HepG2 (cell line): ENCODE measurements around the gene FBXW5. TPM values are rescaled to one million over a fixed set of nuclear protein-coding genes. Genes with fewer than 3 reads are reported as not detected.

Experiments used
- ATAC-seq: fragments of 200-7000 bp; cut with Tn5 transposase; 3 replicates; pipeline ENCODE4 v1.9.1; 2020; ENCODE audit warnings: mild to moderate bottlenecking, moderate library complexity
- BruUV-seq: library from RNA; stranded (reverse); fragments of 400-500 nt; replicated peaks from 2 replicates; lab custom pipeline; 2021; lab: Mats Ljungman, UMichigan
- CTCF ChIA-PET: fragments of 300-600 bp; formaldehyde crosslinking; extraction: SDS; loops from one replicate; lab custom pipeline; 2021; ENCODE audit warnings: low total read pairs, inconsistent platforms, low intra/inter-chr PET ratio; lab: Yijun Ruan, JAX
- POLR2A ChIA-PET: fragments of 350-600 bp; sonication (Branson Sonifier 250); formaldehyde crosslinking; loops from one replicate; lab custom pipeline; 2020; ENCODE audit warnings: antibody characterized with exemption, inconsistent platforms; lab: Yijun Ruan, JAX
- DNase-seq: peaks from one replicate; pipeline ENCODE4 v3.0.0-alpha.2; 2015; ENCODE audit warnings: low spot score
- FAIRE-seq: peaks from 3 replicates; lab custom pipeline; 2011; peaks lifted over from hg19 to GRCh38; lab: Jason Lieb, UNC
- H2AFZ ChIP-seq: one replicate; pipeline ENCODE4 v1.6.1; 2011; ENCODE audit warnings: low read length, inconsistent platforms
- H3K27ac ChIP-seq: fragments of 300-600 bp; 3 replicates; pipeline ENCODE4 v1.8.0; 2011; ENCODE audit warnings: mixed run types, mild to moderate bottlenecking, mixed read lengths, low read length, inconsistent platforms; ENCODE audit not compliant: insufficient read depth; ENCODE audit errors: extremely low read length
- H3K27me3 ChIP-seq, 2 experiments: fragments of 200-600 bp in 1 of 2; 2 replicates in 1 of 2; 3 replicates in 1 of 2; pipeline versions ENCODE4 v1.6.0 to v1.8.0; 2011; ENCODE audit warnings: low read length in 2 of 2, mild to moderate bottlenecking in 2 of 2, moderate library complexity in 2 of 2, inconsistent platforms in 1 of 2; ENCODE audit not compliant: insufficient read depth in 2 of 2, control insufficient read depth in 1 of 2
- H3K36me3 ChIP-seq, 2 experiments: fragments of 200-600 bp in 1 of 2; replicated peaks in 1 of 2; 2 replicates in 1 of 2; 3 replicates in 1 of 2; pipeline versions ENCODE4 v1.5.1 to v1.8.0; 2011; ENCODE audit warnings: low read length in 2 of 2, inconsistent platforms in 1 of 2; ENCODE audit not compliant: insufficient read depth in 2 of 2, control insufficient read depth in 1 of 2
- H3K4me1 ChIP-seq: 2 replicates; pipeline ENCODE4 v1.5.1; 2012; ENCODE audit warnings: low read length, inconsistent platforms; ENCODE audit not compliant: insufficient read depth
- H3K4me2 ChIP-seq: 2 replicates; pipeline ENCODE4 v1.6.0; 2011; ENCODE audit warnings: low read depth, low read length, inconsistent platforms
- H3K4me3 ChIP-seq, 3 experiments: fragments of 200-600 bp in 1 of 3; sonication (generic), shearing (Covaris generic) in 1 of 3; replicated peaks in 1 of 3; 2 replicates each; pipeline ENCODE4 v1.5.1; 2011 to 2016; ENCODE audit warnings: low read length in 3 of 3, inconsistent platforms in 2 of 3, low read depth in 2 of 3, mild to moderate bottlenecking in 2 of 3, control low read depth in 1 of 3, mixed read lengths in 1 of 3; ENCODE audit not compliant: insufficient read depth in 1 of 3
- H3K79me2 ChIP-seq: one replicate; pipeline ENCODE4 v1.6.1; 2011; ENCODE audit warnings: low read length, inconsistent platforms; ENCODE audit not compliant: insufficient read depth
- H3K9ac ChIP-seq: 2 replicates; pipeline ENCODE4 v1.6.0; 2011; ENCODE audit warnings: mild to moderate bottlenecking, low read depth, low read length, inconsistent platforms; ENCODE audit not compliant: insufficient read depth
- H3K9me3 ChIP-seq: 2 replicates; pipeline ENCODE4 v1.5.1; 2012; ENCODE audit warnings: mild to moderate bottlenecking, low read length
- H4K20me1 ChIP-seq: 2 replicates; pipeline ENCODE4 v1.6.0; 2011; ENCODE audit warnings: inconsistent platforms, mild to moderate bottlenecking, low read length, moderate library complexity; ENCODE audit not compliant: insufficient read depth
- AGO2 ChIP-seq: fragments of 200-400 bp; formaldehyde crosslinking; optimal IDR thresholded peaks from 2 replicates; pipeline ENCODE3; 2017; ENCODE audit warnings: mild to moderate bottlenecking, low read depth, low read length, moderate library complexity
- FIP1L1 ChIP-seq: fragments of 200-400 bp; formaldehyde crosslinking; IDR thresholded peaks from 2 replicates; pipeline ENCODE4 v1.6.1; 2018; ENCODE audit warnings: low read depth, mild to moderate bottlenecking, low read length, moderate library complexity, borderline replicate concordance; ENCODE audit not compliant: insufficient read depth
- KLF16 ChIP-seq, 2 experiments: sonication (generic) in 1 of 2; formaldehyde crosslinking in 1 of 2; IDR thresholded peaks; 2 replicates each; pipeline versions ENCODE4 v1.6.1 to v1.8.0; 2016 to 2023; ENCODE audit warnings: missing genetic modification reagents in 2 of 2, missing compliant biosample characterization in 1 of 2
- KMT2A ChIP-seq: sonication (generic); formaldehyde crosslinking; IDR thresholded peaks from 2 replicates; pipeline ENCODE4 v1.4.0; 2020; ENCODE audit warnings: missing genetic modification reagents
- PRDM4 ChIP-seq: sonication (generic); formaldehyde crosslinking; IDR thresholded peaks from 2 replicates; pipeline ENCODE4 v1.9.0; 2021; ENCODE audit warnings: missing genetic modification reagents, borderline replicate concordance
- RBM22 ChIP-seq: fragments of 200-400 bp; formaldehyde crosslinking; optimal IDR thresholded peaks from 2 replicates; pipeline ENCODE3; 2017; ENCODE audit warnings: mild to moderate bottlenecking, low read length, moderate library complexity
- SNRNP70 ChIP-seq: fragments of 200-400 bp; formaldehyde crosslinking; IDR thresholded peaks from 2 replicates; pipeline ENCODE4 v1.6.1; 2017; ENCODE audit warnings: mild to moderate bottlenecking, low read depth, low read length, moderate library complexity
- ZFP36L1 ChIP-seq: sonication (generic); formaldehyde crosslinking; IDR thresholded peaks from 2 replicates; pipeline ENCODE4 v1.8.0; 2022; ENCODE audit warnings: mild to moderate bottlenecking, missing genetic modification reagents, moderate library complexity
- ZNF543 ChIP-seq: sonication (generic); formaldehyde crosslinking; IDR thresholded peaks from 2 replicates; pipeline ENCODE4 v1.4.0; 2020; ENCODE audit warnings: mild to moderate bottlenecking, missing genetic modification reagents
- WGBS: methylation state at CpG from one replicate; pipeline ENCODE4 v1.1.6; 2017; ENCODE audit warnings: low lambda C conversion rate; 5-methylcytosine and 5-hydroxymethylcytosine counted together
- in situ Hi-C: cut with HindIII; loops from 2 replicates; pipeline ENCODE4 v1.10.0; 2017; ENCODE audit warnings: low pct_unique_long_range_greater_than_20kb; ENCODE audit not compliant: extremely low pct_ligation_motif_present
- intact Hi-C: fragments of 100-400 bp; cut with micrococcal nuclease; formaldehyde crosslinking; loops from one replicate; pipeline ENCODE4 v1.10.0; 2022; ENCODE audit not compliant: unreplicated experiment
- polyA plus RNA-seq, 8 experiments: library from polyadenylated mRNA; depleted of rRNA in 3 of 8; stranded (reverse) in 7 of 8; unstranded in 1 of 8; fragments of >200 nt; fragmentation: Illumina TruSeq in 4 of 8; extraction: Trizol in 4 of 8; gene quantifications; 2 replicates each; pipeline versions ENCODE4 v1.2.1 to v1.2.3, GENCODE V29; 2011 to 2016; ENCODE audit warnings: low read depth in 4 of 8, missing spikeins in 1 of 8, mixed read lengths in 1 of 8; ENCODE audit not compliant: insufficient read depth in 1 of 8
- total RNA-seq, 5 experiments: library from RNA; depleted of rRNA; stranded (reverse); fragments of >200 nt; fragmentation: Illumina TruSeq; extraction: Trizol; gene quantifications; 2 replicates each; pipeline ENCODE4 v1.2.3, GENCODE V29; 2016; ENCODE audit warnings: low read depth in 1 of 5
- TF ChIP-seq, protein P1 (sequence below): sonication (generic); formaldehyde crosslinking; IDR thresholded peaks from 2 replicates; pipeline ENCODE4 v1.8.0; 2022; ENCODE audit warnings: mild to moderate bottlenecking, missing genetic modification reagents; ENCODE audit not compliant: insufficient replicate concordance

Gene FBXW5
- total and polyA plus RNA-seq, 2 of the 13 experiments (the other 11 are each of a cell fraction or from before 2014, with no cell fraction given) = 52.0 to 60.4 TPM

DNA sequence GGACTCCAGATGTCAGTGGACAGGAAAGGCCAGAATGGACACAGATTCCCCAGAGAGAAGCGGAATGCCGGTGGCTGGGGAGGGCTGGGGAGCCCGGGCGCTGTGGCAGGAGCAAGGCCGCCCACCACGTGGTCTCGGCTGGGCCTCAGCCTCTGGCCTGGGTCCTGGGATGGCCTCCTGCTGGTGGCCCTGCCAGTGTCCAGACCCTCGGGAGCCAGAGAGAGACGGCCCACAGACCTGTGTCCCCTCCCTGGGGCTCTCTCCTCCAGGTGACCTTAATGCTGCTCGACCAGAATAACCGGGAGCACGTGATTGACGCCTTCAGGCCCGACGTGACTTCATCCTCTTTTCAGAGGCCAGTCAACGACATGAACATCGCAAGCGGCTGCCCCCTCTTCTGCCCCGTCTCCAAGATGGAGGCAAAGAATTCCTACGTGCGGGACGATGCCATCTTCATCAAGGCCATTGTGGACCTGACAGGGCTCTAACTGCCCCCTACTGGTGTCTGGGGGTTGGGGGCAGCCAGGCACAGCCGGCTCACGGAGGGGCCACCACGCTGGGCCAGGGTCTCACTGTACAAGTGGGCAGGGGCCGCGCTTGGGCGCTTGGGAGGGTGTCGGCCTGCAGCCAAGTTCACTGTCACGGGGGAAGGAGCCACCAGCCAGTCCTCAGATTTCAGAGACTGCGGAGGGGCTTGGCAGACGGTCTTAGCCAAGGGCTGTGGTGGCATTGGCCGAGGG lies 19.0 kb downstream of the FBXW5 start (continued):
- TF ChIP-seq PRDM4 (CRISPR knock-in tag) (no peak), SNRNP70 (no peak), KLF16 (CRISPR knock-in tag; IDR thresholded peaks at IDR 0.05) (no peak), ZFP36L1 (CRISPR knock-in tag) (no peak), FIP1L1 (no peak)
- TF ChIP-seq, protein P1, sequence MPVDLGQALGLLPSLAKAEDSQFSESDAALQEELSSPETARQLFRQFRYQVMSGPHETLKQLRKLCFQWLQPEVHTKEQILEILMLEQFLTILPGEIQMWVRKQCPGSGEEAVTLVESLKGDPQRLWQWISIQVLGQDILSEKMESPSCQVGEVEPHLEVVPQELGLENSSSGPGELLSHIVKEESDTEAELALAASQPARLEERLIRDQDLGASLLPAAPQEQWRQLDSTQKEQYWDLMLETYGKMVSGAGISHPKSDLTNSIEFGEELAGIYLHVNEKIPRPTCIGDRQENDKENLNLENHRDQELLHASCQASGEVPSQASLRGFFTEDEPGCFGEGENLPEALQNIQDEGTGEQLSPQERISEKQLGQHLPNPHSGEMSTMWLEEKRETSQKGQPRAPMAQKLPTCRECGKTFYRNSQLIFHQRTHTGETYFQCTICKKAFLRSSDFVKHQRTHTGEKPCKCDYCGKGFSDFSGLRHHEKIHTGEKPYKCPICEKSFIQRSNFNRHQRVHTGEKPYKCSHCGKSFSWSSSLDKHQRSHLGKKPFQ = no peak
- TF ChIP-seq, all 625 proteins: peak for 6

GRCh38 chr9:136923881-136924280 lies 20.7 kb downstream of the FBXW5 start:
- Histone ChIP-seq H3K27ac (no peak overlapping the region), H3K4me1 (no peaks in the 10 kb centered on the region), H3K27me3 (no peaks in the 10 kb centered on the region), H4K20me1 (no peaks in the 10 kb centered on the region), H3K9ac (no peak overlapping the region), H3K79me2 (no peaks in the 10 kb centered on the region), H2AFZ (no peak overlapping the region), H3K9me3 (no peaks in the 10 kb centered on the region), H3K36me3 (peaks cover 23 to 49% of the 10 kb centered on the region in 2 experiments; a peak in 4 of 5 replicates), H3K4me2 (no peak overlapping the region), H3K4me3 (no peak overlapping the region)
- ChIA-PET POLR2A (no interaction called here), CTCF (no interaction called here)
- in situ Hi-C loops = no loop called here
- TF ChIP-seq AGO2 (peak; percentile 25), ZNF543 (CRISPR knock-in tag) (no peak), KMT2A (CRISPR knock-in tag) (no peak), RBM22 (peak; percentile 20)
- 97% methylated on average over 15 of the region's 19 CpGs for WGBS
- FAIRE-seq (no peak), DNase-seq (no peak), ATAC-seq (no peak)
- no TSS peak for BruUV-seq
- intact Hi-C loops = no loop called here
